ENCODE results near the gene ONECUT3.

Gene ONECUT3

DNA sequence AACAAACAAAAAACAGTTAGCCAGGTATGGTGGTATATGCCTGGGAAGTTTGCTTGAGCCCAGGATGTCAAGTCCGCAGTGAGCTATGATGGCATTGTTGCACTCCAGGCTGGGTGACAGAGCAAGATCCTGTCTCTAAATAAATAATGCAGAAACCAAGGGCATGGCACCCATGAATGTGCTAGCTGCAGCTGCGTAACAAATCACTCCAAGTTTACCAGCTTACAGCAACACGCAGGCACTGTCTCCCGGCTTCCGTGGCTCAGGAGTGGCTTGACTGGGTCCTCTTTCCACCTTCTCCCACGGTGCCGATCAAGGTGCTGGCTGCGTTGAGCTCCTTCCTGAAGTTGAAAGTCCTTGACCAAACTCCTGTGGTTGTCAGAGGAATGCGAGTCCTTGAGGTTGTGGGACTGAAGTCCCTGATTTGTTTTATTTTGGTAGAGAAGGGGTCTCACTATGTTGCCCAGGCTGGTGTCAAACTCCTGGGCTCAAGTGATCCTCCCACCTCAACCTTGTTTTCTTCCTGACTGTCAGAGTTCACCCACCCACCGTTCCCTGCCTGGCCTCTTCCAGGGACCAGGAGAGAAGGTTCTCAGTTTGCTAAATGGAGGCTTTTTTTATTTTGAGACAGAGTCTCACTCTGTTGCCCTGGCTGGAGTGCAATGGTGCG is 13.2 kb upstream of the ONECUT3 start:
- DNase-seq (ENCODE audit: low read depth in 2 of 2): no peak

DNA sequence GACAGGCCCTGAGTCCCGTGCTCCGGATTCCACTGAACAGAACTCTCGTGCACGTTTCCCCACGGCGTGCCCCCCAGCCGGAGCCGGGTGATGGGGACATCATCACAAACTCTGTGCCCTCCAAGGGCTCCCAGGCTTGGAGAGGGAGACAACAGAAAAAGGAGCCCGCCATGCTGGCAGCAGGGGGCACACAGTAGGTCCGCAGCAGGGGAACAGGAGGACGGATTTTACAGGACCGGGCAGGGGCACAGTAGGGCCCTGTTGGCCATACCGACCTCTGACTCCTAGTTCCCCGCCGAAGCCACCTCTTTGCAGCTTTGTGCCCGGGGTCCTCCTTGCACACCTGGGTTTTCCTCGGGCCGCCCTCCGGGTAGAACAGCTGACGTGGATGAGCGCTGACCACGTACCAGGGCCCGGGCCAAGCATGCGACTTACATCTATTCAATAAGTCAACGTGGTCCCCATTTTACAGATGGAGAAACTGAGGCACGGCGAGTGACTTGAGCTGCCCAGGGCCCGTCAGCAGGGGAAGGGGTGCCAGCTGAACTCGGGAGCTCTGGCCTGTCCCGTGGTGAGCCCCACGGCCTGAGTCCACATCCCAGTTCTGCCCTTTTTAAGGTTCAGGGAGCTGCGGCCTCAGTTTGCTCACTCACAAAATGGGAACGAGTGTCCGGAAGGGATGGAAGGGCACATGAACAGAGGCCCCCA is 10.2 kb upstream of the ONECUT3 start:
- DNase-seq (ENCODE audit: low read depth in 2 of 2): no peak

DNA sequence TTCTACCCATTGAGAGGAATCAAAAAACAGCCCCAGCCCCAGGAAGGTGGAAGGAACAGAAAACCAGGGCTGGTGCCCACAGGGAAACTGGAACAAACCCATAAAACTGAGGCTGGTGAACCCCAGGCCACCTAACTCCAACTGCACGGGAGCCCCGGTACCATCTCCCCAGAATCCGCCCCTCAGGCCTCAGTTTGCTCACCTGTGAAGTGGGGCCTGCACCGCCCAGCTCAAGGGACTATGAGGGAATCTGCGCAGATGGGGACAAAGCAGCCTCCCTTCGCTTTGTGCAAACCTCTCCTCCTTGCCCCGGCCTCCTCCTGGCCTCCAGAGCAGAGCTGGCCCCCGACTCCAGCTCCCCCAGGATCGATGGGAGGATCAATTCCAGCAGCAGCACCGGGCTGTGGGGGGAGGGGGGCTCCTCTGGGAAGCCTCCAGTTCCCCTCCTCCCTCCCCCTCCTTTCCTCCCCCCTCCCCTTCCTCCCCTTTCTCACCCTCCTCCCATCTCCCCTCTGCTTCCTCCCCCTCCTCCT is 9.1 kb upstream of the ONECUT3 start:
- no peak for DNase-seq (ENCODE audit: low read depth in 2 of 2)

DNA sequence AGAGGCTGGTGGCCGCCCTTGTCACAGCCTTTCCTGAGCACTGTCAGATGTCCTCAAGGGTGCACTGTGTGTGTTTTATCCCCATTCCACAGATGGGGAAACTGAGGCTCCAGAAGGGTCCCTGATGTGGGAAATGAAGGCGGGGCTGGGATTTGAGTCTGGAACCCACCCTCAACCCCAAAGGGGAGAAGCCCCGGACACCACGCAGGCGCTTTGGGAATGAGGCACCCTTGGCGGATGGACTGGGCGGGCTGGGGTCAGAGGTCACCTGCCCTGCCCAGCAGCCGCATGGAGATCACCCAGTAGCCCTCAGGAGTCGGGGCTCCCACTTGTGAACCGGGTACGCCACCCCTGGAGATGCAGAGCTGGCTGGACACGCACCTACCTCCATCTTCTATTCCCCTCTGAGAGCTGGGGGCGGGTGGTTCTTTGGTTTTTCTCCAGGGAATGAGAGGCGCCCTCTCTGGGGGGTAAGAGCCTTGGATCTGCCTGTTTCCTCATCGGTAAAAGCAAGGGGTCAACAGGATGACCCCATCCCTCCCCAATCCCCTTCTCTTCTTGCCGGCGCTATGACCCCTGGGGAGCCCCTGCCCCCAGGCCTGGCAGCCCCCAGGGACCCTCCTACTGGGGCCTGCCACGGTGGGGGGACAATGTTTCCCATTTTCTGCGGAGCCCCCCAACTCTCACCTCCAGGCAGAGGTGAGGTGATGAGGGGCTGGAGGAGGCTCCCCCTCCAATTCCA is 8.3 kb upstream of the ONECUT3 start:
- no peak for DNase-seq (ENCODE audit: low read depth in 2 of 2)

DNA sequence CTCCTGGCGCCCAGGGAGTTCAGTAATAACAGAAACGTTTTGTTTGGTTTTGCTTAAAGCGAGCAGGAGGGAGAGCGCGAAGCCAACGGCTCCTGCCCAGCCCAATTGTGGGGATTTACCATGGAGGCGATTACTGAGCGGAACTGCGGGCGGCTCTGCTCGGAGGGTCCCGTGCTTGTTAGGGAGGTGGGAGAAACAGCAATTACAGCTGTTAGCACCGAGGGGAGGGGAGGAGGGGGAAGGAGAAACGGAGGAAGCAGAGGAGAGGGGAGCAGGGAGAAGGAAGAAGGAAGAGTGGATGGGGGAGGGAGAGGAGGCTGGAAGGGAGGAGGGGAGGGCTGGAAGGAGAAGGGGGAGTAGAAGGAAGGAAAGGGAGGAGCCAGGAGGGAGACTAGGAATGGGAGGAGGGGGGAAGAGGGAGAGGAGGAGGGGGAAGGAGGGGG is 7.7 kb upstream of the ONECUT3 start:
- DNase-seq (ENCODE audit: low read depth in 2 of 2): no peak

DNA sequence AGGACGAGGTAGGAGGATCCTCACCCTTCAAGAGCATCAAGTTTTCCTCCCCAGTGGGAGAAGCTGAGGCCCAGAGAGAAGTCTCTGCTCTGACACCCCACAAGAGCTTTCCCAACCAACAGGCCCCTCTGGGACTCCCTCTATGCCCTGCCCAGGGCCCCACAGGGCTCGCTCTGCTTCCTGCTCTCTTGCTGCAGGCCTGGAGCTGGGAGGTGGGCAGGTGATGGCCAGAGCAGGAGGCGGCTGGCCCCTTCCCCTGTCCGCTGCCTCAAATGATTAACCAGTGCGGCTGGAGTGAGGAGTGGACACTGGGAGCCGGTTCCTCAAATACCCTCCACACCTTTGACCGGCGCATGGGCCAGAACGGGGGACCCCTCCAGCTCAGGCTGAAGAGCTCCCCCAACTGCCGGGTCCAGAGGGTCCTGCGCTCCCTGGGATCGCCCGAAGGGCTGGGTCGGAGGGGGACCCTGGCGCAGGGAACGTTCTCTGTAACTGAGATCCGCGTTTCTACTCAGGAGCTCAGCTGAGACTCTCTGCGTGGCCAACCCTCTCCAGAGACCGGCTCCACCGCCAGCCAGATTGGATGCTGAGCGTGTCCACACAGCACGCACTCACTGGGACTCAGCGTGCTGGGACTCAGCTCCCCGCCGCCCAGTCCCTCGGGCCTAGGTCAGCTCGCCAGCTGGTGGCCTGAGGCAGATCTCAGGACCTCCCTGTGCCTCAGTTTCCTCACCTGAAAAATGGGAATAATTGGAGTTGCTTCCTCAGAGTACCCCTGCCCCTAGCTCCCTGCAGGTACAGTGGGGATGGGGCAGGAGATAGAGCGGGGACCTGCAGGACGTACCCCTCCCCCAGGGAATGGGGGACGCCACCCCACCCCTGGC is 6.7 kb upstream of the ONECUT3 start:
- DNase-seq (ENCODE audit: low read depth in 2 of 2): no peak

DNA sequence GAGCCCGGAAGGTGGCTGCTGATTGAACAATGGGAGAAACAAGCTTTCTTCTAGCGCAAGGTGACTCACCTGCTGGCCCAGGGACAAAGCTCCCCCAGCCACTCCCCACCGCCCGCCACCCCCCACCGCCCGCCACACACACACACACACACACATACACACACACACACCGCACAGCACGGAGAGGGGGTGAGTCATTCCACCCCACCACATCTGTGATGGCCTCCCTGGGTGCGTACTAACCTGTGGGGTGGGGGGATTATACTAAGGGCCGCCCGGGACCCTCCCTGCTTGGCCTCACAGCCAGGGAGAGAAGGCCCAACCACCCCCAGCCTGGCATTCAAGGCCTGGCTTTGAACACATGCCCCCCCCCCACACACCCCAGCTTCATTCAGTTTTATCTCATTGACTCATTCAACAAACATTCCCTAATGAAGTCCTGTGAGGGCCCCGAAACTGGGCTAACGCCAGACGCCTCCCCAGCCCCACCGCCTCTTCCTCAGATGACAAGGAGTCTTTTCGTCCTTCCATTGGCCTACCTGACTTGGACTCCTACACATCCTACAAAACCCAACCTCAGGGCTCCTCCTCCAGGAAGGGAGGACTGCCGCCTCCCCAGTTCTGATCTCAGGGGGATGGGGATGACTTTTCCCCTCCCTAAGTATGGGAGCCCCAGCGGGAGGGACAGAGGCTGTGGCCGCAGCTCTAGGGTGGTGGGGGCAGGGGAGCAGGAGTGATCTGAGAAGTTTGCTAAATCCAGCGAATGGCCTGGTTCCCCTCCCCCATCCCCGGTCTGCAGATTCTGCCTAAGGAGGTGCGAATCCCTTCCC is 5.8 kb upstream of the ONECUT3 start:
- DNase-seq (ENCODE audit: low read depth in 2 of 2): peak; percentile 16 to 31

DNA sequence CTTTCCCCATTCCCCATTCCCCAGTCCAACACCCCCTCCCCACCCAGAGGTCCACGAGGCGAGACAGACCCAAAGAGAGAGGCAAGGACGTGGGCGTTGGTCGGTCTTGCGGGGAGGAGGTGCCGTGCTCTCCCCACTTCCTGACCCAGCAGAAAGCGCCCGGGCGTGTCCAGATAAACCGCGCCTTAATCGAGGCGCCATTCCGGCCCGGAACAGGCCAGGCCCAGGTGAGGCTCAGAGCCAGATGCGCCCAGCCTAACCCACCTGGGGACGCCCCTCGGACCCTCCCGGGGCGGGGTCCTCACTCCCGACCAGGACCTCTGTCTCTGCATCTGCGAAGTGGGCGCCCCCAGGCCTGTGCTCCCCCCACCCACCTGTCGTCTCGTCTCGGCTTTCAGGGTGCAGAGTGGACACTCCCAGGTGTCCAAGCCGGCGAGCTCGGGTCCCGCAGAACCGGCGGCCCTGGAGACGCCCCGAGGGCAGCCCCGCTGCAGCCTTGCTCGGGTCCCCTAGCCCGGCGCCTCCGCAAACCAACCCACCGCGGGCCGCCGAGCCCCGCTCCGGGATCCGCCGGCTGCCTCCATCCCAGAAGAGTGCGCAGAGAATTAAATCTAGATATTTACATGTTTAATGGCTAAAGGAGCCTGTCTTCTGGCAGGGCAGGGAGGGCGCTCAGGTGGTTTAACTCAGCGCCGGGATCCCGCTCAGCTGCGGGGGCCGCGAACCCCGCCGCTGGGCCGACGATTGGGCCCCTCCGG is 5.0 kb upstream of the ONECUT3 start:
- no peak for DNase-seq (ENCODE audit: low read depth in 2 of 2)

DNA sequence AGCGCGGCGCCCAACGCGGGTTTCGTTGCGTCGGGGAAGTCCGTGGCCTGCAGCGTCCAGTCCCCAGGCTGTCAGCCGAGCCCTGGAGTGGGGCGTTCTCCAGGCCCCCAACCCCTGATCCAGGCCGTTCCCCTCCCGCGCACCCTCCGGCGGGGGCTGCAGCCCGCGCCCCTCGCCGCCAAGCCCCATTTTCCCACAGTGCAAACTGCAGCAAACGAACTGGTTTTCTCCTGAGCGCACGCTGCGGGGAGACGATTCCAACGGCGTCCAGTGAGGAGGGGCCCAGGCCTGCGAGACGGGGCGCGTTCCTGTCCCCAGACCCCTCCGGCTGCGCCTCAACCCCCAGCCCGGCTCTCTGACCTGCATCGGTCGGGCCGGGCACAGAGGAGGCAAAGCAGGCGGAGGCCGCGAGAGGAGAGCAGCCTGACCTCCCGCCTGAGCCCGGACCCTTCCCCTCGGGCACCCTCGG is 4.4 kb upstream of the ONECUT3 start:
- DNase-seq (ENCODE audit: low read depth in 2 of 2): no peak

DNA sequence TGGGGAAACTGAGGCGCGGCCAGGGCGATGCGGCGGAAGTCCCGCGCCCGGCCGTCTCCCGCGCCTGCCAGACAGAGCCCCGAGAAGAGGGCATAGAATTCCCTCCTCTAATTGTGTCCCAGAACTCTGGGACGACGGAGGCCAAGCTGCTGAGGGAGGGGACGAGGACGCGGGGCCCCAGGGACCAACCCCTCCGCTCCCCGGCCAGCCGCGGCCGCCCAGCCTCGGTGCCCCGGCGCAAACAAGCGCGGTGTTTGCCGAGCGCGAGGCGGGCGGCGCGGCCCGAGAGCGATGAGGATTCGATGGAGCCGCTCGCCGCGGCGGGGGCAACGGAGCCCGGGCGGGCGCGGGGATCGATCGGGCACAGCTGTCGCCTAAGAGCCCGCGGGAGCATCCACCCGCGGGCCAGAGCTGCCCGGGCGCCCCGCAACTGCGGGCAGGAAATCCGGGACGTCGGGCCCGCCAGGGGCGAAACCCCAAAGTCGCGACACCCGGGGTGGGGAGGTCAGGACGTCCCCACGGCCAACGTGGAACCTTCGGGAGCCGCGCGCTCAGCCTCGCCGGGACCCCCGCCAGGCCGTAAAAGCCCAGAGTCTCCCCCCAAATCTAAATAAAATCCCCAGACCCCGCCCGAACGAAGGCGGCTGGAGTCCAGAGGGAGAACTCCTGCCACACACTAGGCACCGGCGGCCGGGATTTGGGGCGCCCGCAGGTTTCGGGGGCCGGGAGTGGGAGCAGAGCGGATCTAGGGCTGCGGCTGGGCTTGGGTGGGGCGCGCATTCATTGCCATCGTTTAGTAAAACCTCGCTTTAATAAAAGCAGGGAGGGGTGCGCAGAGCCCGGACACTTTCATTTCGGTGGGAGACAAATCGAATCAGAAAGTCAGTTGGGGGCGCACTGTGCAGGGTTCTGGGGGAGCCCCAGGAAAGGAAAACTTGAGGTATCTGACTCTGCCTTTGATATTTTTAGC is 3.6 kb upstream of the ONECUT3 start:
- DNase-seq (ENCODE audit: low read depth in 2 of 2): no peak

DNA sequence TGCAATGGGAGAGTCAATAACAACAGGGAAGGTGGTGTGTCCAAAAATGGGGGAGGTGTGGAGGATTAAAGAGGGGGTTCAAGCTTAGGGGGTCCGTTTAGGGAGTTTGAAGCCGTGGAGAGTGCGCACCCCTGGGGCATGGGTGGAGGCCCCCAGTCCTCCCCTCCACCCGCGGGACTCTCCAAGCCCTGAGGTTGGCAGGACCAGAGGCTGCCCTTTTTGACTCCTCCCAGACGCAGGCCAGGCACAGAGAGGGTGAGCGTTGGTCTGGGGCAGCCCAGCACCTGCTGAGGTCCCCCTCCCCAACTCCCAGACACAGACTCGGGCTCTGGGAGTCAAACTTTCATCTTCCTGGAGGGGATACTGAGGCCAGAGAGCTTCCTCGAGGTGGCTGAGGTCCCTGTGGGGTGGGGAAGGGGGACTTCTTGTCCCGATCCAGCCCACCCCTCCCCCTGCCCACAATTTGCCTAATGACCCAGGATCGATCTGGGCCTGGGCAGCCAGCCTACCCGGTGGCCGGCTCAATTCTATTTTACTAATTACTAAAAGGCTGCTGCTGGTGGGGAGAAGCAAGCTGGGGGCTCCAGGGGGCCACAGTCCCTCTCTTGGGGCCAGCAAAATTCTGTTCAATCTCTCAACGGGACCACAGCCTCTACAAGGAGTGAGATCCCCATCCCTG is 2.8 kb upstream of the ONECUT3 start:
- DNase-seq (ENCODE audit: low read depth in 2 of 2): no peak

DNA sequence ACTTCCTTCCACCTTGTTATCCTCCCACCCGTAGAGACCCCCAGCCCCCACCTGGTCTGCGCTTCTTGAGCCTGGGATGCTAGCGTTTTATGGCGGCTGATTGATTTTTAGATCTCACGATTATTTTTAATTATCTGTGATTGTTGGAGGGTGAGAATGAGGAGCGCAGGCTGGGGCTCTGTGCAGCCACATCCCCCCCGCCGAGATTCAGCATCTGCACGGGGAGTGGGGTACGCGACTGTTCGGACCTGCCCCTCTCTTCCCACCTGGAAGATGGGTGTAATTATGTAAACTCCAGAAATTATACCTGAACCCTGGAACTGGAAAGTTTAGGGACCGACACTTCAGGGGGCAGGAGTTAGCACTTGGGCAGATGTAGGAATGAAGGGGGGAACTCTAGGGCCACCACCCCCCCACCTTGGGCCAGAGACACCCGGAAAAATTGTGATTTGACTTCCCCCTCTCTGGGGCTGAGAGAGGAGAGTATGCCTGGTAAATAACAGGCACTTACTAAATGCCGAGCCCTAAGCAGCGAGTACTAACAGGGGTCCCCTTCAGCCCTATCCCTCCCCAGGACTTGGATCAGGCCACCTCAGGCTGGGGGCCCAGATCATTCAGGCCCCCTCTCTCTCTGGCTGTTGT is 1.8 kb upstream of the ONECUT3 start:
- no peak for DNase-seq (ENCODE audit: low read depth in 2 of 2)

DNA sequence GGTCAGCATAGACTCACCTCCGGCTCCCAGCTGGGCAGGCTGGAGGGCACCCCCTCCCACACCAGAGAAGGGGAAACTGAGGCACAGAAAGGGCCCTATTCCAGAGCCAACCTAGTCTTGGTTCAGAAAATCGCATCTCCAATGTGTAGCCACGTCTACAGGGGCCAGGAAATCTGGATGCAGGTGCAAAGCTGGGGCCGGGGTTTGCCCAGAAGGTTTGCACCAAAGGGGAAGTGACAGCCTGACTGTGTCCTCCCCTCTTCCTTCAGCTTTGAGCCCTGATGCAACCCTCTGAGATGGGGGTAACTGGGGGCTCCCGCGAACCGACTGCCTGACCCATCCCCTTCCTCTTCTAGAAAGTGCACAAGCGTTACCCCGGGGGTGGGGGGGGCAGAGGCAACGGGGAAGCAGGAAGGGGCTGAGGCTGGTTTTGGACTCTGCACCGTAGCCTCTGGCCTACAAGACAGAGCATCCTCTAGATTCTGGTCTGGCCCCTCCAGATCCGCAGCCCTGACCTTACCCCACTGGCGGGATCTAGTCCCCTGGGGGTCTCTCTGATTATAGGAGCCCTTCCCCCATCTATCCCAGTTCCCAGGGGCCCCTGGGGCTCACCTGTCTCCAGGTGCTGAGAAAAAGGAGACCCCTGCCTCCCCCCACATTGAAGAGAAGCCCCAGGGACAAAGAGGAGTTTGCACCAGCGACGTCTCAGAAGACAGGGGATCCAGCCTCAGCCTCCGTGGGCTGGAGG is 1.1 kb upstream of the ONECUT3 start:
- no peak for DNase-seq (ENCODE audit: low read depth in 2 of 2)

DNA sequence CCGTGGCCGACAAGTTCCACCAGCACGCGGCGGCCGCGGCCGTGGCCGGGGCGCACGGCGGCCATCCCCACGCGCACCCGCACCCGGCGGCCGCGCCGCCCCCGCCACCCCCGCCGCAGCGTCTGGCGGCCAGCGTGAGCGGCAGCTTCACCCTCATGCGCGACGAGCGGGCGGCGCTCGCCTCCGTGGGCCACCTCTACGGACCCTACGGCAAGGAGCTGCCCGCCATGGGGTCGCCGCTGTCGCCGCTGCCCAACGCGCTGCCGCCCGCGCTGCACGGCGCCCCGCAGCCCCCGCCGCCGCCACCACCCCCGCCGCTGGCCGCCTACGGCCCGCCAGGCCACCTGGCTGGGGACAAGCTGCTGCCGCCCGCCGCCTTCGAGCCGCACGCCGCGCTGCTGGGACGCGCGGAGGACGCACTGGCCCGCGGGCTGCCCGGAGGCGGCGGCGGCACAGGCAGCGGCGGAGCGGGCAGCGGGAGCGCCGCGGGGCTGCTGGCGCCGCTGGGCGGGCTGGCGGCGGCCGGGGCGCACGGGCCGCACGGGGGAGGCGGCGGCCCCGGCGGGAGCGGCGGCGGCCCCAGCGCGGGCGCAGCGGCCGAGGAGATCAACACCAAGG is 821 bp downstream of the ONECUT3 start:
- DNase-seq (ENCODE audit: low read depth in 2 of 2): no peak

DNA sequence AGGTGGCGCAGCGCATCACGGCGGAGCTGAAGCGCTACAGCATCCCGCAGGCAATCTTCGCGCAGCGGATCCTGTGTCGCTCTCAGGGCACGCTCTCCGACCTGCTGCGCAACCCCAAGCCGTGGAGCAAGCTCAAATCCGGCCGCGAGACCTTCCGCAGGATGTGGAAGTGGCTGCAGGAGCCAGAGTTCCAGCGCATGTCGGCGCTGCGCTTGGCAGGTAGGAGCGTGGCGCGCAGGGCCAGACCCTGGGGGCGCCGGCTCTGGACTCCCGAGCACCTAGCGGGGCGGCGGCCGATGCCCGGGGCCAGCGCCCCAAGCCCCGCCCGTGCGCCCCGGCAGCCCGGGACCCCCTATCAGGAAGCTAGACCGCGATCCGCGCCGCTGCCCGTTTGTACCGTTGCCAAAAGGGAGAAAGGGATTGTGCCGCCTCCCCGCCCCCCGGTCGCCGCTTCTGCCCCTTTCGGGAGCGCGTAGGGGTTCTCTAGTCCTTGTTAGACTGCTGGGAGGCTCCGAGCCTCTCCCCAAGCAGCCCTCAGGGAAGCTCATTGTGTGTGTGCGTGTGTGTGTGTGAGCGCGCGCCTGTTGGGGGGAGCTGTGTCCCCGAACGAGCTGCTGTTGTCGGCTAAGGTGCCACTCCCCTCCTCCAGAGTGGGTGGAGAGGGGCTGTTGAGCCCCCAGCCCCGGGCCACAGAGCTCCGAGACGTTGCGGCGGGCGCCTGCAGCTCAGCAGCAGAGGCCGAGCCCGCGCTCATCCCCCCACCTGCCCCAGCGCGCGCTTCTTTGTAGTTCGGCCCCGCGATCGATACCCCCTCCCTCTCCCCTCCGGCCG is 1.5 kb downstream of the ONECUT3 start:
- DNase-seq (ENCODE audit: low read depth in 2 of 2): no peak
